Pancreas (tissue), 10 donors: ENCODE data around the gene C14orf93. TPM values are rescaled to one million over a fixed set of nuclear protein-coding genes. Genes with fewer than 3 reads are reported as not detected.

Experiments used
- ATAC-seq, 4 donors: fragments of 200-7000 bp; cut with Tn5 transposase; one replicate each; pipeline versions ENCODE4 v1.8.0 to v1.9.1; 2020; ENCODE audit warnings: mild to moderate bottlenecking in 4 of 4, moderate library complexity in 4 of 4
- DNase-seq, 6 donors: peaks; one replicate each; pipeline ENCODE4 v3.0.0-alpha.2; 2020
- FAIRE-seq: peaks from 2 replicates; lab custom pipeline; 2012; peaks lifted over from hg19 to GRCh38; lab: Jason Lieb, UNC
- H3K27ac ChIP-seq, 4 donors: fragments of 200-600 bp; sonication (generic); 1 replicate in 3 of 4; 2 replicates in 1 of 4; pipeline versions ENCODE4 v1.5.0 to v1.8.0; 2020
- H3K27me3 ChIP-seq, 4 donors: fragments of 200-600 bp; one replicate each; pipeline ENCODE4 v1.8.0; 2021
- H3K36me3 ChIP-seq, 3 donors: fragments of 200-600 bp; sonication (generic) in 1 of 3; one replicate each; pipeline versions ENCODE4 v1.5.0 to v1.8.0; 2020 to 2021
- H3K4me1 ChIP-seq, 3 donors: fragments of 200-600 bp; one replicate each; pipeline ENCODE4 v1.8.0; 2021
- H3K4me3 ChIP-seq, 4 donors: fragments of 200-600 bp; sonication (generic) in 2 of 4; one replicate each; pipeline versions ENCODE4 v1.5.0 to v1.8.0; 2020 to 2021
- H3K9me3 ChIP-seq, 4 donors: fragments of 200-600 bp; one replicate each; pipeline ENCODE4 v1.8.0; 2021
- CTCF ChIP-seq, 4 donors: fragments of 200-600 bp; sonication (generic) in 3 of 4; IDR thresholded peaks; one replicate each; pipeline versions ENCODE4 v1.5.0 to v1.8.0; 2021; ENCODE audit warnings: antibody characterized with exemption in 4 of 4
- WGBS, 2 donors: extraction: QIAGEN DNeasy Blood & Tissue Kit; methylation state at CpG; one replicate each; pipeline ENCODE4 v1.1.7; 2013; 5-methylcytosine and 5-hydroxymethylcytosine counted together
- intact Hi-C, 3 donors: fragments of 100-400 bp; cut with DNase I; formaldehyde crosslinking; loops; one replicate each; pipeline versions ENCODE4 v1.11.1 to v1.14.2; 2022
- polyA plus RNA-seq, 2 donors: library from polyadenylated mRNA; stranded (reverse); fragments of 200-250 nt; gene quantifications; one replicate each; pipeline ENCODE4 v1.2.3, GENCODE V29; 2013
- total RNA-seq, 6 donors: library from RNA; stranded (reverse); fragmentation: NEBNext Ultra II Directional in 4 of 6; extraction: Animal tissue kit (Norgen Biotek cat#: 25700) in 4 of 6; gene quantifications; one replicate each; pipeline versions ENCODE4 v1.2.1 to v1.2.4, GENCODE V29; 2021 to 2023
- donor health status: healthy with polysubstance abuse.
- donor health status: DM: no; HTN: no; CAD: no; lungs with moderate emphysema.
- donor health status: DM: no; HTN: no; CAD: no.
- donor health status: control.
- donor health status: control.
- donor health status: Bipolar disorder and iron deficiency.
- donor health status: DM: yes; HTN: yes; CAD: no.
- donor health status: DM: no; HTN: no; CAD: no.
- donor health status: DM: no; HTN: no; CAD: no.
- donor health status: DM: yes; HTN: yes; CAD: no.

Gene C14orf93
- total and polyA plus RNA-seq, 8 donors = 4.3 to 11.3 (median 6.5) TPM

- DNase-seq (no peak), FAIRE-seq (no peak), ATAC-seq (no peak)
- peaks cover 23 to 27% (median 23%) of the 10 kb centered on the region in 3 donors for H3K4me1 ChIP-seq
- no peak overlapping the region for H3K27ac ChIP-seq
- TF ChIP-seq CTCF (IDR thresholded peaks at IDR 0.05) = no peak
- no peak overlapping the region for H3K4me3 ChIP-seq
- H3K27me3 ChIP-seq = no peaks in the 10 kb centered on the region
- 65 to 70% methylated on average over 9 of the region's 9 CpGs for WGBS, 2 donors
- intact Hi-C loops = loop anchor here in 1 of 3 donors (10.0 kb wide), 1 partner anchor 100 kb away; the partner anchor contains the start of gene LRP10
- no peaks in the 10 kb centered on the region for H3K36me3 ChIP-seq
- H3K9me3 ChIP-seq = no peaks in the 10 kb centered on the region
Observed at GRCh38 chr14:22974530-22975313, 35.2 kb downstream of the C14orf93 start.

GRCh38 chr14:22973217-22974032 is 36.5 kb downstream of the C14orf93 start:
- 66 to 70% methylated on average over 6 of the region's 6 CpGs for WGBS, 2 donors
- Histone ChIP-seq H3K4me3 (no peak overlapping the region), H3K27ac (no peak overlapping the region), H3K27me3 (no peaks in the 10 kb centered on the region), H3K36me3 (no peaks in the 10 kb centered on the region), H3K4me1 (peaks cover 18 to 23% (median 22%) of the 10 kb centered on the region in 3 donors), H3K9me3 (no peaks in the 10 kb centered on the region)
- peak; percentile 34 to 55 (median 46) for TF ChIP-seq CTCF (IDR thresholded peaks at IDR 0.05)
- FAIRE-seq = no peak
- peak; percentile 22 to 66 (median 58) for ATAC-seq
- DNase-seq = peak in 1 of 6 donors; percentile 61
- intact Hi-C loops = loop anchor here in 1 of 3 donors (10.0 kb wide), 1 partner anchor 99 kb away; the partner anchor contains the start of gene LRP10

- FAIRE-seq (no peak), DNase-seq (no peak), ATAC-seq (no peak)
- no peak overlapping the region for H3K27ac ChIP-seq
- intact Hi-C loops = loop anchor here in 1 of 3 donors (10.0 kb wide), 1 partner anchor 98 kb away; the partner anchor contains the start of gene LRP10
- WGBS, 2 donors = 86 to 97% methylated on average over 2 of the region's 2 CpGs
- H3K4me1 ChIP-seq = peaks cover 8 to 16% (median 12%) of the 10 kb centered on the region in 3 donors
- no peaks in the 10 kb centered on the region for H3K9me3 ChIP-seq
- no peak overlapping the region for H3K4me3 ChIP-seq
- H3K27me3 ChIP-seq = no peaks in the 10 kb centered on the region
- no peak for TF ChIP-seq CTCF (IDR thresholded peaks at IDR 0.05)
- H3K36me3 ChIP-seq = no peaks in the 10 kb centered on the region
Observed at GRCh38 chr14:22972313-22972930, 37.5 kb downstream of the C14orf93 start.

GRCh38 chr14:22971152-22971551 is 38.8 kb downstream of the C14orf93 start:
- no peaks in the 10 kb centered on the region for H3K9me3 ChIP-seq
- peaks cover 0 to 4% (median 0%) of the 10 kb centered on the region in 3 donors for H3K4me1 ChIP-seq
- 92 to 96% methylated on average over 1 of the region's 1 CpG for WGBS, 2 donors
- DNase-seq = no peak
- no peaks in the 10 kb centered on the region for H3K36me3 ChIP-seq
- no peak for TF ChIP-seq CTCF (IDR thresholded peaks at IDR 0.05)
- no peak for FAIRE-seq
- no peaks in the 10 kb centered on the region for H3K27me3 ChIP-seq
- no peak for ATAC-seq
- no peak overlapping the region for H3K27ac ChIP-seq
- H3K4me3 ChIP-seq = no peak overlapping the region
- intact Hi-C loops = loop anchor here in 1 of 3 donors (10.0 kb wide), 1 partner anchor 96 kb away; the partner anchor contains the start of gene LRP10
